Ureter (tissue), 1 donor: ENCODE results near the gene COLEC12. TPM values are rescaled to one million over a fixed set of nuclear protein-coding genes. Genes with fewer than 3 reads are reported as not detected.

ENCODE experiments used
- DNase-seq: peaks from one replicate; pipeline ENCODE4 v3.0.0-alpha.2; 2020; ENCODE audit warnings: low spot score
- total RNA-seq: library from RNA; stranded (reverse); gene quantifications from one replicate; pipeline ENCODE4 v1.2.4, GENCODE V29; 2023
- donor health status: DM: yes; HTN: yes; CAD: no.

Gene COLEC12
- total RNA-seq, 1 donor from 2014 or later, result 10.2 TPM

GRCh38 chr18:389658-390357 is 110.7 kb downstream of the COLEC12 start:
- no peak for DNase-seq

DNA sequence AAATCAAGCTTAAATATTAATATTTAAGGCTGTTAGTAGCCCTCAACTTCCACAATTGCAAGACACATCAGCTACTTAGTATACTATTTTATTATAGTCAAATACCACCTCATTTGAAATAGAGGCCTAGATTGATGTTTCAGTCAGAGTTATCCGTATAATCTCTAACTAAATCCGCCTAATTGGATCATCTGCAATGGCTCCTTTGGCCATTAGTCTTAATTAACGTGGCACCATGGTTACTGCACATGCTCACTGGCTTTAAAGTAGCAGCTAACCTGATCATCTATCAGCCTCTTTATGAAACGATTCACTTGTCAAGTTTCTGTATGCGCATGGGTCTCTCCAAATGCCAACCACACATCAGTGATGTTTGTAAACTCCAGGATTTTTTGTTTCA is 112.3 kb downstream of the COLEC12 start:
- no peak for DNase-seq

GRCh38 chr18:386994-387393 is 113.5 kb downstream of the COLEC12 start:
- no peak for DNase-seq

- DNase-seq, result no peak
These were observed 115.6 kb downstream of the COLEC12 start for GRCh38 chr18:384897-385296.

- DNase-seq, result no peak
These were observed 117.4 kb downstream of the COLEC12 start for GRCh38 chr18:383135-383534.

DNA sequence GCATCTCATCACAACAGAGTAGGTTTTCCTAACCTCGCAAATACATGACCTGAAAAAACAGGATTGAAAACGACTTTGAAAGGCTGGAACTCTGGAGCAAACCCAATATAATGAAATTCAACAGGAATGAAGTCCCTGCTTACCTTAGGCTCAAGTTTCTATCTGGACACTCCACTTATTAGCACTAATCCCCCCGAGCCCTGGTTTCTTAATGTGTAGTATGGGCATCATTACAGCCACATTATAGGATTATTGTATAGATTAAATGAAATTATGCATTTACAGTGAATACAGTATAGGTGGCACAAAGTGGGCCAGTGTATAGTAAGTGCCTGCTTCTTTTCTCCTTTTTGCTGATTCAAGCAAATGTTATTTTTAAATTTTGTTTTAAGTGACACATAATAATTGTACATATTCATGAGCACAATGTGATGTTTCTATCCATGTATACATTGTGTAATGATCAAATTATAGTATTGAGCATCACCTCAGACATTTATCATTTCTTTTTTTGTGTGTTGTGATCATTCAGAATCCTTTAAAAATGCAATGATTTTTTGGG is 118.0 kb downstream of the COLEC12 start:
- no peak for DNase-seq

DNA sequence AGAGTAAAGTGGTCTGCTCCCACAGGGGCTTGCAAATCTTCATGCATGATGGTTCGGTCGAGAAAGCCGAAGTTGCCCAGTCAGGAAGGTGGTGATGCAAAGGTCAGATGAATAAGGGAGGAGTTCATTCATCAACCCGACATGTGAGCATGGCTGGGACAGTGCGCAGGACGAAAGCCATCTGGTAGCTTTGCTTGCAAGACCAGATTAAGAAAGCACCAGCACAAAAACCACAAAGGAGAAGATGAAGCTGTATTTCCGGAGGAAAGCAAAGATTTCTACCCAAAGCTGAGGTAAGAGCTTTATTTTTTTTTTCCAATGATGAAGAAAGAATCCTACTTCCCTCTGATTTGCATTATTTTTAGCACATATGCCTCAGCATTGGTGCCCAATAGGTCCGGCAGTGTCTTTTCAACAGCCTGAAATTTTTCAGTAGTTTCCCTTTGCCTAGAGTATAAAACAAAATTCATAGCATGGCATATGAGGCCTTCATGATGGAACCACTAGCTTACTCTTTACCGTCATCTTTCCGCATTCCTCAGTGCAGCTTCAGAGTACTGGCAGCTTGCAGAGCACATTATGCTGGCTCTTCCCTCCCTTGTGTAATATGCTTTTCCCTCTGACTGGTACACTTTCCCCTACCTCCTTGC is 120.7 kb downstream of the COLEC12 start:
- no peak for DNase-seq

- DNase-seq, result no peak
These were observed 122.4 kb downstream of the COLEC12 start for GRCh38 chr18:378079-378478.

DNA sequence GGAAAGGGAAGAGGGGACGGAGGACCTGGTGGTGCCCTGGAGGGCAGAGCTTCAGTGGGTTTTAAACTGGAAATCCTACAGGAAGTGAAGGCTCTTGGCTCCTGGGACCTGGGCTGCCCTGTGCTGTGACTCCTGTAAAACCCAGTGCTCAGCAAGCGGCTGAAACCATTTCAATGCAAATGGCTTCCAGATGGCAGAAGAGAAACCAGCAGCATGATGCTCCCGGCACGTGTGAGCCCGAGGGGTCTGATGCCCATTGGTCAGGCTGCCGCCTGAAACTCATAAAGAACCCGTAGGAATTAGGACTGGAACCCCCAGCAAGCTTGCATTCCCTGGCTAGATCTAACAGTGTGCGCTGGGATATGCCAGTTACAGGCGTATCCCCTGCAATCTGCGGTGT is 123.4 kb downstream of the COLEC12 start:
- DNase-seq, result no peak

GRCh38 chr18:376311-376710 is 124.2 kb downstream of the COLEC12 start:
- no peak for DNase-seq

DNA sequence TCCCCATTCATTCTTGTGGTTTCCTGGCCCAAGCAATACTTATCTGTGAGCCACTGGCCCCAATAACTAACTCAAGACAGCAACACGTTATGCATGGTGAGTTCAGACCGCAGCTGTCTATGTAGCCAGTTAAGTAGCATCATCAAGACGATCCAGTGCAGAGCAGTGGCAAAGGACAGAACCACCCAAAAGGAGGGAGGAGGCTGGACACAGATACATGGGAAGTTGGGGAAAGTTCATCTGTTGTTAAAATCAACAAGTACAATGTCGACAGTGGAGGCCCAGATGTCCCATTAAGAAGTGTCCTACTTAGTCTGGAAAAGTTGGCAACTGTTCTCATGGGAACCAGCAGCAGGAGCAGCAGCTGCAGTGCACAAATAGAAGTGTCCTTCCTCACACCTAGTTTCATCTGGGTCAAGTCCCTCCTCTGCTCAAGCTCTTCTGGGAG is 125.8 kb downstream of the COLEC12 start:
- DNase-seq, result no peak

DNA sequence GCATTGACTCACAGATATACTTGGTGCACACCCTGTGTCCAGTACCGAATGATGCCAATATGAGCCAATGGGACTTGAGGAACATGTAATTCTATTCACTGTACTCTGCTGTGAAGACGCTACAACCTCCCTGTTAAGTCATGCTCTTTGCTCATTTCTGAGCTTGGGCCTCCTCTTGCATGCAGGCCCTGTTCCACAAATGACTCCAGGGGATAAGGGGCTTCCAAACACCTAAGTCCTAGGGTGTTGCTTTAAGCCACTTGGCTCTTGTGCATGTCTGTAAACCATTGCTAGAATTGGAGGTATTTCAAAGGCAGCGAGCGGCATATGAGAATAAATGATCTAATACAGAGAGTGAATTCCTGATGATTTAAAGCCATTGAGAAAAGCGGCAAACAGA is 126.7 kb downstream of the COLEC12 start:
- no peak for DNase-seq

GRCh38 chr18:371609-371982 is 128.9 kb downstream of the COLEC12 start:
- DNase-seq, result no peak

DNA sequence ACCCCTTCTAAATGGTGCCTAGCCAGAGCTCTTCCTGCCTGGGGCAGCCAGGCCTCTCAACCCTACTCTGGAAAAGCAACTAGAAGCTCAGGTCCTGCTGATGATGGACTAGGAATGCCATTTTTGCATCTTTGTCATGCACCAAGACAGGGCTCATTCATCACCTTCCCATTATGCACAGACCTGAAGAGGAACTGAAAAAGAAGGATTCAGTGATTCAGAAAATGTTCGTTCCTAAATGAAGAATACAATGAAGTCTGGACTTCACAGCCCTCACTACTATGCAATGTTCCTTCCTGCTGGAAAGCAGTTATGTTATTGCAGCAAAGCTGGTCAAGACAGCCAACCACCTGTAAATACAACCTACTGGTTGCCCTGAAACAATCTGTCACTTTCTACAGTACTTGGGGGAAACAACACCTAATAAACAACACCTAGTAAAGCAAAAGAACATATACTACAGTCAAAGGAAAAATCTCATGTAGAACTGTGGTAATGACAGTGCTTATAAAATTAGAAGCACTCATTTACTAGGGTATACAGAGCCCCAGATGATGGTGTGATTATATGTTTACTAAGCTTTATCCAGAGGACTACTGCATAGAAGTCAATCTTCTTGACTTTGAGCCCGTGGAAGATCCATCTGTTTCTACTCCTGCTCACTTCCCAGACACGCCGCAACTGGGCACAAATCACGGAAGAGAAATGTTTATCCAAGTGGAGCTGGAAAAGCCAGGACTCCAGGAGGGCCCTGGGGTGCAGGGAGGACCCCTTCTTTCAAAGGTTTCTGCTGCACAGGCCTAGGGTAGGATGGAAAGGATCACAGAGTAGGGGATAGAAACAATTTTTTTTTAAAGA is 129.5 kb downstream of the COLEC12 start:
- no peak for DNase-seq

GRCh38 chr18:369224-370015 is 131.1 kb downstream of the COLEC12 start:
- no peak for DNase-seq

GRCh38 chr18:366466-367061 is 133.9 kb downstream of the COLEC12 start:
- DNase-seq, result no peak

- DNase-seq, result no peak
These were observed 134.8 kb downstream of the COLEC12 start for GRCh38 chr18:365651-366050.

GRCh38 chr18:364256-364826 is 136.2 kb downstream of the COLEC12 start:
- DNase-seq, result no peak

DNA sequence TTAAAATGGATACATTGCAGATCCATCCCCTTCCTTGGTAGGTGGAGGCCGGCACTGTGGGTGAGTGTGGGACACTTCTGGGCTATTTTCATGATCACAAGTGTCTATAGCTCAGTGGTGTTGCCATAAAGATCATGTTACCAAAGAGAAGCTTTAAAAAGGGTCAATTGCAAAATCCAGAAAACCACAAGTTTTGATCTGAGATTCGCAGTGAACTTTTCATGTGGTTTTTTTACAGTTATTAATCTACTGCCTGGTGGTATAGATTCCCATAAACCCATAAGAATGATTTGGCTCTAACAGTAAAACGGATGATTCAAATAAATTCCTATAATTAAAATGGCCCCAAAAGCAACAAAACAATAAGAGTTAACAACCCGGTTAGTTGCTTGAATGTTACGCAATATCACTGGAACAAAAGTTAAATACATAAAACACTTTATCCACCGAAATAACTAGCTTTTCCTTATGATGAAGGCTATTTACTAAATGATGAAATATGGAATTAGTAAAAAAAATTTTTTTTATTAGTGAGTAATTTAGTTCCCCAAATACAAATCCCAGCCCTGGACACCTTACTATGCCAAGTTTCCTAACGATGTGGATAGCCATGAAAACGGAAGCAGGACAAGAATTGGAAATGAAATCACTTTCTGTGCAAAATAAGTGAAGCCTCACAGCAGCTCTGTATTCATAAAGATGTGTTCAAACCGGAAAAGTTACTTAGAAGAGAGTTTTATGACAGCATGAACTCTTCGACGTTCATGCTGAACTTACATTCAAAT is 137.0 kb downstream of the COLEC12 start:
- DNase-seq, result no peak
